ENCODE data around the gene MMEL1. TPM values are rescaled to one million over a fixed set of nuclear protein-coding genes. Genes with fewer than 3 reads are reported as not detected.

The MMEL1 gene
- total RNA-seq, 1 experiment from 2014 or later = not detected

GRCh38 chr1:2564006-2564814, 68.6 kb downstream of the MMEL1 start:
- Mint-ChIP-seq H3K27ac (ENCODE audit: low read depth, unreplicated experiment) (no peak overlapping the region), H3K9me3 (ENCODE audit: unreplicated experiment) (no peaks in the 10 kb centered on the region), H3K36me3 (ENCODE audit: insufficient read depth, unreplicated experiment) (no peaks in the 10 kb centered on the region), H3K27me3 (ENCODE audit: insufficient read depth, unreplicated experiment) (peaks cover 14% of the 10 kb centered on the region), H3K4me3 (ENCODE audit: unreplicated experiment) (no peak overlapping the region), H3K4me1 (ENCODE audit: insufficient read depth, unreplicated experiment) (no peaks in the 10 kb centered on the region)
- TF ChIP-seq CTCF (IDR thresholded peaks at IDR 0.05; ENCODE audit: unreplicated experiment) = no peak
- no peak for DNase-seq (ENCODE audit: unreplicated experiment)
- POLR2A ChIA-PET = no interaction called here
- intact Hi-C loops (cut with micrococcal nuclease) = no loop called here
- CTCF ChIA-PET = interaction anchor here (0.5 kb wide), 1 partner anchor 685 kb away, joined by 5 read pairs; no protein-coding TSS in a partner anchor
- BruUV-seq (replicated peaks) = no TSS peak

GRCh38 chr1:2563205-2563604, 69.6 kb downstream of the MMEL1 start:
- no TSS peak for BruUV-seq (replicated peaks)
- TF ChIP-seq CTCF (IDR thresholded peaks at IDR 0.05; ENCODE audit: unreplicated experiment) = no peak
- Mint-ChIP-seq H3K9me3 (ENCODE audit: unreplicated experiment) (no peaks in the 10 kb centered on the region), H3K36me3 (ENCODE audit: insufficient read depth, unreplicated experiment) (no peaks in the 10 kb centered on the region), H3K27ac (ENCODE audit: low read depth, unreplicated experiment) (no peak overlapping the region), H3K4me1 (ENCODE audit: insufficient read depth, unreplicated experiment) (no peaks in the 10 kb centered on the region), H3K4me3 (ENCODE audit: unreplicated experiment) (no peak overlapping the region), H3K27me3 (ENCODE audit: insufficient read depth, unreplicated experiment) (peaks cover 14% of the 10 kb centered on the region)
- CTCF ChIA-PET = no interaction called here
- DNase-seq (ENCODE audit: unreplicated experiment) = no peak
- POLR2A ChIA-PET = no interaction called here
- intact Hi-C loops (cut with micrococcal nuclease) = no loop called here

- Mint-ChIP-seq H3K27me3 (ENCODE audit: insufficient read depth, unreplicated experiment) (peaks cover 14% of the 10 kb centered on the region), H3K9me3 (ENCODE audit: unreplicated experiment) (no peaks in the 10 kb centered on the region), H3K27ac (ENCODE audit: low read depth, unreplicated experiment) (no peak overlapping the region), H3K36me3 (ENCODE audit: insufficient read depth, unreplicated experiment) (no peaks in the 10 kb centered on the region), H3K4me1 (ENCODE audit: insufficient read depth, unreplicated experiment) (no peaks in the 10 kb centered on the region), H3K4me3 (ENCODE audit: unreplicated experiment) (no peak overlapping the region)
- intact Hi-C loops (cut with micrococcal nuclease) = no loop called here
- no TSS peak for BruUV-seq (replicated peaks)
- no peak for DNase-seq (ENCODE audit: unreplicated experiment)
- TF ChIP-seq CTCF (IDR thresholded peaks at IDR 0.05; ENCODE audit: unreplicated experiment) = peak; percentile 40
- CTCF ChIA-PET = interaction anchor here (0.6 to 1.7 kb wide), 2 partner anchors 15 to 172 kb away, joined by 3 to 7 read pairs; no protein-coding TSS in a partner anchor
- POLR2A ChIA-PET = no interaction called here
Measured at GRCh38 chr1:2561898-2562895, 70.6 kb downstream of the MMEL1 start.

GRCh38 chr1:2561446-2561845, 71.4 kb downstream of the MMEL1 start:
- intact Hi-C loops (cut with micrococcal nuclease) = no loop called here

More at GRCh38 chr1:2561446-2561845, 71.4 kb downstream of the MMEL1 start:
- peaks cover 2% of the 10 kb centered on the region for H3K4me1 Mint-ChIP-seq (ENCODE audit: insufficient read depth, unreplicated experiment)
- no peak overlapping the region for H3K4me3 Mint-ChIP-seq (ENCODE audit: unreplicated experiment)
- CTCF ChIA-PET = interaction anchor here (0.6 to 1.7 kb wide), 4 partner anchors 14 to 927 kb away, joined by 3 to 7 read pairs (median 3); no protein-coding TSS in a partner anchor
- H3K9me3 Mint-ChIP-seq (ENCODE audit: unreplicated experiment) = no peaks in the 10 kb centered on the region
- no peak for DNase-seq (ENCODE audit: unreplicated experiment)
- H3K27me3 Mint-ChIP-seq (ENCODE audit: insufficient read depth, unreplicated experiment) = peaks cover 14% of the 10 kb centered on the region
- POLR2A ChIA-PET = no interaction called here
- no TSS peak for BruUV-seq (replicated peaks)
- peak overlapping the region; percentile 52 for H3K27ac Mint-ChIP-seq (ENCODE audit: low read depth, unreplicated experiment)
- no peak for TF ChIP-seq CTCF (IDR thresholded peaks at IDR 0.05; ENCODE audit: unreplicated experiment)
- no peaks in the 10 kb centered on the region for H3K36me3 Mint-ChIP-seq (ENCODE audit: insufficient read depth, unreplicated experiment)
